Neural progenitor cell (in vitro differentiated cells): ENCODE measurements around the gene USP1.

Experiments used
- CTCF ChIP-seq: fragments of 200-600 bp; sonication (generic); IDR thresholded peaks from 2 replicates; pipeline ENCODE4 v1.5.1; 2017; ENCODE audit warnings: antibody characterized with exemption, mild to moderate bottlenecking
- EZH2 ChIP-seq: fragments of 200-600 bp; sonication (generic); IDR thresholded peaks from 2 replicates; pipeline ENCODE4 v1.6.1; 2017; ENCODE audit warnings: antibody characterized with exemption, mild to moderate bottlenecking, moderate library complexity
- EZH2phosphoT487 ChIP-seq: fragments of 200-600 bp; sonication (generic); IDR thresholded peaks from 2 replicates; pipeline ENCODE4 v1.6.1; 2017; ENCODE audit warnings: antibody characterized with exemption

DNA sequence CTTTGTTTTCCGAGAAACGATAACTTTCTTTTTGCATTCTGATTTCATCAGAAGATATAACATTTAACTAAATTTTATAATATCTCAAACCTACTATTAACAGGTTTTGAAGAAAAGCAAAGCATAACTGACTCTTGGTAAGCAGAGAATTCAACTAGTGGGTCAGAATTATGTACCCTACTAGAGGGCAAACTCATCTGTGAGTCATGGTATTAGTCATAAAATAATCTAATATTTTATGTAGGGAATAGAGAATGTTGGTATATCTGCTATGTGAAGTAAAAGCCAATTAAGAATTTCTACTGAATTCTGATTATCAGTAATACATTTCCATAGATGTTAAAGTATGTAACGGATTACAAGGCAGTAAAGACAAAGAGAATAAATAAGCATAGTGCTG lies 56.8 kb downstream of the USP1 start:
- no peak for TF ChIP-seq CTCF
- no peak for TF ChIP-seq EZH2phosphoT487
- no peak for TF ChIP-seq EZH2
